K562 (cell line): ENCODE data around the gene ZFP57. TPM values are rescaled to one million over a fixed set of nuclear protein-coding genes. Genes with fewer than 3 reads are reported as not detected.

ENCODE experiments used
- CHCHD3 ChIP-seq: fragments of 250-450 bp; sonication (Bioruptor Pico); IDR thresholded peaks from 2 replicates; pipeline ENCODE4 v2.1.2; 2022; ENCODE audit warnings: mild to moderate bottlenecking
- HMGN3 ChIP-seq: IDR thresholded peaks from 2 replicates; pipeline ENCODE4 v1.6.1; 2011; ENCODE audit warnings: borderline replicate concordance, low read depth, mild to moderate bottlenecking, mixed read lengths, low read length; ENCODE audit not compliant: insufficient read length; ENCODE audit errors: extremely low read depth
- NBN ChIP-seq: fragments of 450-650 bp; IDR thresholded peaks from 2 replicates; pipeline ENCODE4 v1.6.1; 2016; ENCODE audit warnings: low read depth, mild to moderate bottlenecking
- NONO ChIP-seq, 2 experiments: fragments of 200-400 bp in 1 of 2; fragments of 450-650 bp in 1 of 2; formaldehyde crosslinking in 1 of 2; IDR thresholded peaks; 2 replicates each; pipeline ENCODE4 v1.6.1; 2017; ENCODE audit warnings: low read depth in 2 of 2, mild to moderate bottlenecking in 2 of 2, moderate library complexity in 2 of 2, low read length in 1 of 2
- SP2 ChIP-seq: IDR thresholded peaks from 2 replicates; pipeline ENCODE4 v1.6.1; 2011; ENCODE audit warnings: mild to moderate bottlenecking, low read depth, low read length, moderate library complexity; ENCODE audit not compliant: poor library complexity, severe bottlenecking; ENCODE audit errors: extremely low read depth
- STAT5B ChIP-seq: fragments of 250-450 bp; sonication (Bioruptor Pico); IDR thresholded peaks from 2 replicates; pipeline ENCODE4 v1.8.0; 2021; ENCODE audit warnings: mild to moderate bottlenecking, inconsistent platforms
- TGIF2 ChIP-seq: sonication (generic); formaldehyde crosslinking; IDR thresholded peaks from 2 replicates; pipeline ENCODE4 v1.8.1; 2022; ENCODE audit warnings: mild to moderate bottlenecking, missing genetic modification reagents, moderate library complexity
- VEZF1 ChIP-seq: fragments of 200-800 bp; sonication (Bioruptor generic); IDR thresholded peaks from 2 replicates; pipeline ENCODE4 v1.6.1; 2017; ENCODE audit warnings: missing genetic modification characterization, missing compliant biosample characterization
- polyA plus RNA-seq, 8 experiments: library from polyadenylated mRNA; depleted of rRNA in 4 of 8; stranded (reverse) in 5 of 8; unstranded in 3 of 8; fragments of >200 nt; fragmentation: Nextera tagmentation in 2 of 8; fragmentation: Illumina TruSeq in 1 of 8; extraction: Ambion mirVana in 2 of 8; extraction: Trizol in 1 of 8; gene quantifications; 2 replicates each; pipeline versions ENCODE4 v1.2.1 to v1.2.3, GENCODE V29; 2011 to 2014; ENCODE audit warnings: inconsistent platforms in 1 of 8, missing spikeins in 1 of 8
- total RNA-seq, 7 experiments: library from RNA; depleted of rRNA in 6 of 7; stranded (reverse); fragments of >200 nt in 6 of 7; fragmentation: Illumina TruSeq in 2 of 7; extraction: Trizol in 2 of 7; gene quantifications; 2 replicates each; pipeline versions ENCODE4 v1.2.1 to v1.2.3, GENCODE V29; 2011 to 2021; ENCODE audit warnings: low replicate concordance in 1 of 7
- TF ChIP-seq, protein P1 (sequence below): fragments of 450-650 bp; IDR thresholded peaks from 2 replicates; pipeline ENCODE4 v1.6.1; 2016; ENCODE audit warnings: mild to moderate bottlenecking

Gene ZFP57
- total and polyA plus RNA-seq, 9 of the 15 experiments (the other 6 are each of a cell fraction or from before 2014, with no cell fraction given): 0.04 to 0.28 (median 0.13) TPM

- TF ChIP-seq SP2: no peak
- no peak for TF ChIP-seq STAT5B (CRISPR knock-in tag)
- peak; percentile 35 for TF ChIP-seq HMGN3
- TF ChIP-seq, protein P1, sequence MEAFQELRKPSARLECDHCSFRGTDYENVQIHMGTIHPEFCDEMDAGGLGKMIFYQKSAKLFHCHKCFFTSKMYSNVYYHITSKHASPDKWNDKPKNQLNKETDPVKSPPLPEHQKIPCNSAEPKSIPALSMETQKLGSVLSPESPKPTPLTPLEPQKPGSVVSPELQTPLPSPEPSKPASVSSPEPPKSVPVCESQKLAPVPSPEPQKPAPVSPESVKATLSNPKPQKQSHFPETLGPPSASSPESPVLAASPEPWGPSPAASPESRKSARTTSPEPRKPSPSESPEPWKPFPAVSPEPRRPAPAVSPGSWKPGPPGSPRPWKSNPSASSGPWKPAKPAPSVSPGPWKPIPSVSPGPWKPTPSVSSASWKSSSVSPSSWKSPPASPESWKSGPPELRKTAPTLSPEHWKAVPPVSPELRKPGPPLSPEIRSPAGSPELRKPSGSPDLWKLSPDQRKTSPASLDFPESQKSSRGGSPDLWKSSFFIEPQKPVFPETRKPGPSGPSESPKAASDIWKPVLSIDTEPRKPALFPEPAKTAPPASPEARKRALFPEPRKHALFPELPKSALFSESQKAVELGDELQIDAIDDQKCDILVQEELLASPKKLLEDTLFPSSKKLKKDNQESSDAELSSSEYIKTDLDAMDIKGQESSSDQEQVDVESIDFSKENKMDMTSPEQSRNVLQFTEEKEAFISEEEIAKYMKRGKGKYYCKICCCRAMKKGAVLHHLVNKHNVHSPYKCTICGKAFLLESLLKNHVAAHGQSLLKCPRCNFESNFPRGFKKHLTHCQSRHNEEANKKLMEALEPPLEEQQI: no peak
- TF ChIP-seq NONO (IDR thresholded peaks at IDR 0.05; ENCODE audit: low read depth in 2 of 2, low read length in 1 of 2): no peak
- no peak for TF ChIP-seq TGIF2 (CRISPR knock-in tag)
- TF ChIP-seq VEZF1 (CRISPR knock-in tag): peak; percentile 99
- no peak for TF ChIP-seq CHCHD3 (CRISPR knock-in tag)
- peak; percentile 68; the same call in 1 of the 2 replicates for TF ChIP-seq NBN
Observed at GRCh38 chr6:29632789-29633533, 48.0 kb downstream of the ZFP57 start, which contains the start of gene GABBR1 (continued).
